ENCODE data around the gene STAT5B. TPM values are rescaled to one million over a fixed set of nuclear protein-coding genes. Genes with fewer than 3 reads are reported as not detected.

STAT5B gene
- total and polyA plus RNA-seq, 9 of the 15 experiments (the other 6 are each of a cell fraction or from before 2014, with no cell fraction given), result 20.8 to 176 (median 92.4) TPM

DNA sequence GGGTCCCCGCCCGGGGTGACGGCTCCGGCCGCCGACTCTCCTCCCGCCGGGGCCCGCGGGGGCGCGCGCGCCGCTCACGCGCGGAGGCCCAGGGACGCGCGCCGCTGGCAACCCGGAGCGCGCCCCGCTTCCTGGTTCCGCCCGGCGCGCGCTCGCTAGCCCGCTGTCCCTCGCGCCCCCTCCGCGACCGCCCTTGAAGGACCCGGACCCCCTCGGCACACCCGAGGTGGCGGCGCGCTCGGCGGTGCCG is at the start of gene STAT5B (continued):
- TF ChIP-seq, protein P1, sequence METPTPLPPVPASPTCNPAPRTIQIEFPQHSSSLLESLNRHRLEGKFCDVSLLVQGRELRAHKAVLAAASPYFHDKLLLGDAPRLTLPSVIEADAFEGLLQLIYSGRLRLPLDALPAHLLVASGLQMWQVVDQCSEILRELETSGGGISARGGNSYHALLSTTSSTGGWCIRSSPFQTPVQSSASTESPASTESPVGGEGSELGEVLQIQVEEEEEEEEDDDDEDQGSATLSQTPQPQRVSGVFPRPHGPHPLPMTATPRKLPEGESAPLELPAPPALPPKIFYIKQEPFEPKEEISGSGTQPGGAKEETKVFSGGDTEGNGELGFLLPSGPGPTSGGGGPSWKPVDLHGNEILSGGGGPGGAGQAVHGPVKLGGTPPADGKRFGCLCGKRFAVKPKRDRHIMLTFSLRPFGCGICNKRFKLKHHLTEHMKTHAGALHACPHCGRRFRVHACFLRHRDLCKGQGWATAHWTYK (CRISPR knock-in tag; IDR thresholded peaks at IDR 0.05), result no peak
- TF ChIP-seq, protein P2, sequence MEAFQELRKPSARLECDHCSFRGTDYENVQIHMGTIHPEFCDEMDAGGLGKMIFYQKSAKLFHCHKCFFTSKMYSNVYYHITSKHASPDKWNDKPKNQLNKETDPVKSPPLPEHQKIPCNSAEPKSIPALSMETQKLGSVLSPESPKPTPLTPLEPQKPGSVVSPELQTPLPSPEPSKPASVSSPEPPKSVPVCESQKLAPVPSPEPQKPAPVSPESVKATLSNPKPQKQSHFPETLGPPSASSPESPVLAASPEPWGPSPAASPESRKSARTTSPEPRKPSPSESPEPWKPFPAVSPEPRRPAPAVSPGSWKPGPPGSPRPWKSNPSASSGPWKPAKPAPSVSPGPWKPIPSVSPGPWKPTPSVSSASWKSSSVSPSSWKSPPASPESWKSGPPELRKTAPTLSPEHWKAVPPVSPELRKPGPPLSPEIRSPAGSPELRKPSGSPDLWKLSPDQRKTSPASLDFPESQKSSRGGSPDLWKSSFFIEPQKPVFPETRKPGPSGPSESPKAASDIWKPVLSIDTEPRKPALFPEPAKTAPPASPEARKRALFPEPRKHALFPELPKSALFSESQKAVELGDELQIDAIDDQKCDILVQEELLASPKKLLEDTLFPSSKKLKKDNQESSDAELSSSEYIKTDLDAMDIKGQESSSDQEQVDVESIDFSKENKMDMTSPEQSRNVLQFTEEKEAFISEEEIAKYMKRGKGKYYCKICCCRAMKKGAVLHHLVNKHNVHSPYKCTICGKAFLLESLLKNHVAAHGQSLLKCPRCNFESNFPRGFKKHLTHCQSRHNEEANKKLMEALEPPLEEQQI (IDR thresholded peaks at IDR 0.05), result no peak
- no peak for TF ChIP-seq KLF6 (CRISPR knock-in tag; IDR thresholded peaks at IDR 0.05; ENCODE audit: borderline replicate concordance)
- TF ChIP-seq BRCA1 (IDR thresholded peaks at IDR 0.05), result no peak
- TF ChIP-seq BRCA1 (CRISPR knock-in tag; IDR thresholded peaks at IDR 0.05), result no peak
- TF ChIP-seq, protein P3, sequence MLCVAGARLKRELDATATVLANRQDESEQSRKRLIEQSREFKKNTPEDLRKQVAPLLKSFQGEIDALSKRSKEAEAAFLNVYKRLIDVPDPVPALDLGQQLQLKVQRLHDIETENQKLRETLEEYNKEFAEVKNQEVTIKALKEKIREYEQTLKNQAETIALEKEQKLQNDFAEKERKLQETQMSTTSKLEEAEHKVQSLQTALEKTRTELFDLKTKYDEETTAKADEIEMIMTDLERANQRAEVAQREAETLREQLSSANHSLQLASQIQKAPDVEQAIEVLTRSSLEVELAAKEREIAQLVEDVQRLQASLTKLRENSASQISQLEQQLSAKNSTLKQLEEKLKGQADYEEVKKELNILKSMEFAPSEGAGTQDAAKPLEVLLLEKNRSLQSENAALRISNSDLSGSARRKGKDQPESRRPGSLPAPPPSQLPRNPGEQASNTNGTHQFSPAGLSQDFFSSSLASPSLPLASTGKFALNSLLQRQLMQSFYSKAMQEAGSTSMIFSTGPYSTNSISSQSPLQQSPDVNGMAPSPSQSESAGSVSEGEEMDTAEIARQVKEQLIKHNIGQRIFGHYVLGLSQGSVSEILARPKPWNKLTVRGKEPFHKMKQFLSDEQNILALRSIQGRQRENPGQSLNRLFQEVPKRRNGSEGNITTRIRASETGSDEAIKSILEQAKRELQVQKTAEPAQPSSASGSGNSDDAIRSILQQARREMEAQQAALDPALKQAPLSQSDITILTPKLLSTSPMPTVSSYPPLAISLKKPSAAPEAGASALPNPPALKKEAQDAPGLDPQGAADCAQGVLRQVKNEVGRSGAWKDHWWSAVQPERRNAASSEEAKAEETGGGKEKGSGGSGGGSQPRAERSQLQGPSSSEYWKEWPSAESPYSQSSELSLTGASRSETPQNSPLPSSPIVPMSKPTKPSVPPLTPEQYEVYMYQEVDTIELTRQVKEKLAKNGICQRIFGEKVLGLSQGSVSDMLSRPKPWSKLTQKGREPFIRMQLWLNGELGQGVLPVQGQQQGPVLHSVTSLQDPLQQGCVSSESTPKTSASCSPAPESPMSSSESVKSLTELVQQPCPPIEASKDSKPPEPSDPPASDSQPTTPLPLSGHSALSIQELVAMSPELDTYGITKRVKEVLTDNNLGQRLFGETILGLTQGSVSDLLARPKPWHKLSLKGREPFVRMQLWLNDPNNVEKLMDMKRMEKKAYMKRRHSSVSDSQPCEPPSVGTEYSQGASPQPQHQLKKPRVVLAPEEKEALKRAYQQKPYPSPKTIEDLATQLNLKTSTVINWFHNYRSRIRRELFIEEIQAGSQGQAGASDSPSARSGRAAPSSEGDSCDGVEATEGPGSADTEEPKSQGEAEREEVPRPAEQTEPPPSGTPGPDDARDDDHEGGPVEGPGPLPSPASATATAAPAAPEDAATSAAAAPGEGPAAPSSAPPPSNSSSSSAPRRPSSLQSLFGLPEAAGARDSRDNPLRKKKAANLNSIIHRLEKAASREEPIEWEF (CRISPR knock-in tag; IDR thresholded peaks at IDR 0.05), result 0 out of 2 replicates have a peak, but pooled peaks have one; percentile 80
- TF ChIP-seq ZFPM2 (CRISPR knock-in tag; IDR thresholded peaks at IDR 0.05), result 0 out of 2 replicates have a peak, but pooled peaks have one; percentile 11
- no peak for TF ChIP-seq FOXA1 (IDR thresholded peaks at IDR 0.05; ENCODE audit: borderline replicate concordance)
- TF ChIP-seq, protein P4, sequence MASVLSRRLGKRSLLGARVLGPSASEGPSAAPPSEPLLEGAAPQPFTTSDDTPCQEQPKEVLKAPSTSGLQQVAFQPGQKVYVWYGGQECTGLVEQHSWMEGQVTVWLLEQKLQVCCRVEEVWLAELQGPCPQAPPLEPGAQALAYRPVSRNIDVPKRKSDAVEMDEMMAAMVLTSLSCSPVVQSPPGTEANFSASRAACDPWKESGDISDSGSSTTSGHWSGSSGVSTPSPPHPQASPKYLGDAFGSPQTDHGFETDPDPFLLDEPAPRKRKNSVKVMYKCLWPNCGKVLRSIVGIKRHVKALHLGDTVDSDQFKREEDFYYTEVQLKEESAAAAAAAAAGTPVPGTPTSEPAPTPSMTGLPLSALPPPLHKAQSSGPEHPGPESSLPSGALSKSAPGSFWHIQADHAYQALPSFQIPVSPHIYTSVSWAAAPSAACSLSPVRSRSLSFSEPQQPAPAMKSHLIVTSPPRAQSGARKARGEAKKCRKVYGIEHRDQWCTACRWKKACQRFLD (CRISPR knock-in tag; IDR thresholded peaks at IDR 0.05), result peak; percentile 84
- TF ChIP-seq, protein P5, sequence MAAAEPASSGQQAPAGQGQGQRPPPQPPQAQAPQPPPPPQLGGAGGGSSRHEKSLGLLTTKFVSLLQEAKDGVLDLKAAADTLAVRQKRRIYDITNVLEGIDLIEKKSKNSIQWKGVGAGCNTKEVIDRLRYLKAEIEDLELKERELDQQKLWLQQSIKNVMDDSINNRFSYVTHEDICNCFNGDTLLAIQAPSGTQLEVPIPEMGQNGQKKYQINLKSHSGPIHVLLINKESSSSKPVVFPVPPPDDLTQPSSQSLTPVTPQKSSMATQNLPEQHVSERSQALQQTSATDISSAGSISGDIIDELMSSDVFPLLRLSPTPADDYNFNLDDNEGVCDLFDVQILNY (CRISPR knock-in tag; IDR thresholded peaks at IDR 0.05), result no peak
- peak; percentile 69 for TF ChIP-seq RB1 (IDR thresholded peaks at IDR 0.05; ENCODE audit: low read depth)
- no peak for TF ChIP-seq ZKSCAN1 (IDR thresholded peaks at IDR 0.05; ENCODE audit: low read depth, low read length)
- 0 out of 2 replicates have a peak, but pooled peaks have one; percentile 16 for TF ChIP-seq SIN3B (IDR thresholded peaks at IDR 0.05; ENCODE audit: low read depth)
- no peak for TF ChIP-seq YY1 (IDR thresholded peaks at IDR 0.05; ENCODE audit: borderline replicate concordance in 1 of 3, control insufficient read depth in 1 of 3, extremely low read depth in 1 of 3, insufficient read depth in 3 of 3, insufficient read length in 1 of 3, insufficient replicate concordance in 2 of 3, low read depth in 1 of 3, low read length in 2 of 3)
- peak; percentile 61 for TF ChIP-seq HMGN3 (IDR thresholded peaks at IDR 0.05; ENCODE audit: borderline replicate concordance, extremely low read depth, insufficient read length, low read depth, low read length)
- 0 out of 4 replicates have a peak, but pooled peaks of 1 of the 2 experiments have one; percentile 7 for TF ChIP-seq KDM4B (IDR thresholded peaks at IDR 0.05; ENCODE audit: borderline replicate concordance in 2 of 2, low read depth in 1 of 2)
- peak; percentile 69; the same call in 1 of the 2 replicates for TF ChIP-seq CTBP1 (IDR thresholded peaks at IDR 0.05; ENCODE audit: borderline replicate concordance)

Measured in K562 (cell line).